Gastrocnemius medialis (tissue), 4 donors: ENCODE data around the gene LEP.

Source experiments
- POLR2A ChIP-seq, 2 donors: fragments of 450-650 bp; IDR thresholded peaks; one replicate each; pipeline ENCODE4 v1.6.1; 2017; ENCODE audit warnings: antibody characterized with exemption in 2 of 2, mild to moderate bottlenecking in 2 of 2, moderate library complexity in 2 of 2
- TF ChIP-seq, protein P1 (sequence below), 5 experiments: fragments of 450-650 bp in 3 of 5; fragments of 200-600 bp in 2 of 5; sonication (generic) in 2 of 5; IDR thresholded peaks in 4 of 5; conservative IDR thresholded peaks in 1 of 5; 1 replicate in 4 of 5; 2 replicates in 1 of 5; pipeline ENCODE4 v1.5.1; 2016 to 2019; ENCODE audit warnings: antibody characterized with exemption in 5 of 5, mild to moderate bottlenecking in 3 of 5, moderate library complexity in 3 of 5

DNA sequence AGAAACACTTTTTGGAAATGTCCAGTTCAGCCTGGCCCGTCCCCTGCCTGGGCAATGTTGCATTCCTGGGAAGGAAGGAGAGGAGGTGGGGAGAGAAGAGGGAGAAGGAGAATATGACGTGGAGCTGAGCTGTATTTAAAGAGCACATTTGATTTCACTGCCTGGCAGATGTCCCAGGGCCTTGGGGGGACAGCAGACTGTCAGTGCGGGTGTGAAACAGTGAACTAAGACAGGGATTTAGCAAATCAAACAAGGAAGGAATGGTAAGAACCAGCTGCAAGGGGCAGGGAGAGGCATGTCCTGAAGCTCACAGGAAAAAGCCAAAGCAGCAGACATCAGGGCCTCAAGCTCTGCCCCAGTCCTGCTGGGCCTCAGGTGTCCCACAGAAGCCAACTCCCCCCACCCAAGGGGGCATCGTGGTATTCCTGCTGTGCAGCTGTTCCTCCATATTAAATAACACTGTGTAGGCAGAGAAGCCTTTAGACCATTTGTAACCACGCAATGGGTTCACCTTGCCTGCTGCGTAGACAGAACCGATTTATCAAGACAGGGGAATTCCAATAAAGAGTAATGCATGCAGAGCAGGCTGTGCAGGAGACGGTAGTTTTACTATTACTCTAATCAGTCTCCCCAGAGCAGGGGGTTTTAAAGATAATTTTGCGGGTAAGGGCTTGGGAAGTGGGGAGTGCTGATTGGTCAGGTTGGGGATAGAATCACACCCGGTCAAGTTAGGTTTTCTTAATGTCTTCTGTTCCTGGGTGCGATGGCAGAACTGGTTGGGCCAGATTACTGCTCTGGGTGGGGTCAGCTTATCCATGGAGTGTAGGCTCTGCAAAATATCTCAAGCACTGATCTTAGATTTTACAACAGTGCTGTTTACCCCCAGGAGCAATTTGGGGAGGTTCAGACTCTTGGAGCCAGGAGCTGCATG, 18.3 kb downstream of the LEP start:
- TF ChIP-seq, protein P1, sequence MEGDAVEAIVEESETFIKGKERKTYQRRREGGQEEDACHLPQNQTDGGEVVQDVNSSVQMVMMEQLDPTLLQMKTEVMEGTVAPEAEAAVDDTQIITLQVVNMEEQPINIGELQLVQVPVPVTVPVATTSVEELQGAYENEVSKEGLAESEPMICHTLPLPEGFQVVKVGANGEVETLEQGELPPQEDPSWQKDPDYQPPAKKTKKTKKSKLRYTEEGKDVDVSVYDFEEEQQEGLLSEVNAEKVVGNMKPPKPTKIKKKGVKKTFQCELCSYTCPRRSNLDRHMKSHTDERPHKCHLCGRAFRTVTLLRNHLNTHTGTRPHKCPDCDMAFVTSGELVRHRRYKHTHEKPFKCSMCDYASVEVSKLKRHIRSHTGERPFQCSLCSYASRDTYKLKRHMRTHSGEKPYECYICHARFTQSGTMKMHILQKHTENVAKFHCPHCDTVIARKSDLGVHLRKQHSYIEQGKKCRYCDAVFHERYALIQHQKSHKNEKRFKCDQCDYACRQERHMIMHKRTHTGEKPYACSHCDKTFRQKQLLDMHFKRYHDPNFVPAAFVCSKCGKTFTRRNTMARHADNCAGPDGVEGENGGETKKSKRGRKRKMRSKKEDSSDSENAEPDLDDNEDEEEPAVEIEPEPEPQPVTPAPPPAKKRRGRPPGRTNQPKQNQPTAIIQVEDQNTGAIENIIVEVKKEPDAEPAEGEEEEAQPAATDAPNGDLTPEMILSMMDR (IDR thresholded peaks at IDR 0.05 in 4 of 5, conservative IDR thresholded peaks at IDR 0.05 in 1 of 5): no peak
- TF ChIP-seq POLR2A (IDR thresholded peaks at IDR 0.05): no peak
